Suprapubic skin (tissue), 4 donors: ENCODE data around the gene STAT1.

Experiments used
- CTCF ChIP-seq, 2 donors: fragments of 200-600 bp in 1 of 2; fragments of 450-650 bp in 1 of 2; sonication (generic) in 1 of 2; IDR thresholded peaks; one replicate each; pipeline ENCODE4 v1.5.1; 2016 to 2019; ENCODE audit warnings: antibody characterized with exemption in 2 of 2, mild to moderate bottlenecking in 1 of 2, moderate library complexity in 1 of 2
- EP300 ChIP-seq: sonication (generic); formaldehyde crosslinking; IDR thresholded peaks from one replicate; pipeline ENCODE4 v1.6.1; 2017; ENCODE audit warnings: antibody characterized with exemption
- POLR2A ChIP-seq, 2 donors: fragments of 450-650 bp; IDR thresholded peaks; one replicate each; pipeline ENCODE4 v1.6.1; 2017; ENCODE audit warnings: antibody characterized with exemption in 2 of 2, mild to moderate bottlenecking in 2 of 2, moderate library complexity in 2 of 2
- POLR2AphosphoS5 ChIP-seq, 3 donors: sonication (generic); formaldehyde crosslinking; IDR thresholded peaks; one replicate each; pipeline ENCODE4 v1.6.1; 2017; ENCODE audit warnings: antibody characterized with exemption in 3 of 3

GRCh38 chr2:190927301-190927700 lies 86.7 kb downstream of the STAT1 start:
- TF ChIP-seq POLR2AphosphoS5 (IDR thresholded peaks at IDR 0.05) (no peak), POLR2A (IDR thresholded peaks at IDR 0.05) (no peak), CTCF (IDR thresholded peaks at IDR 0.05) (no peak), EP300 (no peak)
